Hepatocyte (in vitro differentiated cells): Measurements from ENCODE around the gene ZNF469. TPM values are rescaled to one million over a fixed set of nuclear protein-coding genes. Genes with fewer than 3 reads are reported as not detected.

ENCODE experiments used
- DNase-seq: peaks from one replicate; pipeline ENCODE4 v3.0.0-alpha.2; 2016; ENCODE audit warnings: low spot score
- H2AFZ ChIP-seq: fragments of 200-600 bp; sonication (generic); 2 replicates; pipeline ENCODE4 v1.6.0; 2016; ENCODE audit warnings: antibody characterized with exemption, mild to moderate bottlenecking
- H3K27ac ChIP-seq: fragments of 200-600 bp; sonication (generic); 2 replicates; pipeline ENCODE4 v1.5.1; 2016; ENCODE audit warnings: mild to moderate bottlenecking
- H3K27me3 ChIP-seq: fragments of 200-600 bp; sonication (generic); 2 replicates; pipeline ENCODE4 v1.6.1; 2016
- H3K36me3 ChIP-seq: fragments of 200-600 bp; sonication (generic); replicated peaks from 2 replicates; pipeline ENCODE4 v1.5.1; 2016; ENCODE audit warnings: low read depth; ENCODE audit not compliant: insufficient read depth
- H3K4me1 ChIP-seq: fragments of 200-600 bp; sonication (generic); 2 replicates; pipeline ENCODE4 v1.5.1; 2016; ENCODE audit warnings: mild to moderate bottlenecking, moderate library complexity; ENCODE audit not compliant: insufficient read depth
- H3K4me2 ChIP-seq: fragments of 200-600 bp; sonication (generic); 2 replicates; pipeline ENCODE4 v1.6.0; 2016
- H3K4me3 ChIP-seq: fragments of 200-600 bp; sonication (generic); 2 replicates; pipeline ENCODE4 v1.5.1; 2016; ENCODE audit warnings: mild to moderate bottlenecking
- H3K79me2 ChIP-seq: fragments of 200-600 bp; sonication (generic); 2 replicates; pipeline ENCODE4 v1.6.0; 2017; ENCODE audit warnings: mild to moderate bottlenecking
- H3K9me2 ChIP-seq: fragments of 200-600 bp; sonication (generic); replicated peaks from 2 replicates; pipeline ENCODE4 v1.6.0; 2017; ENCODE audit warnings: mild to moderate bottlenecking; ENCODE audit not compliant: insufficient read depth
- H3K9me3 ChIP-seq: fragments of 200-600 bp; sonication (generic); 2 replicates; pipeline ENCODE4 v1.5.1; 2016; ENCODE audit warnings: low read depth, mild to moderate bottlenecking
- H4K20me1 ChIP-seq: fragments of 200-600 bp; sonication (generic); 2 replicates; pipeline ENCODE4 v1.6.0; 2016; ENCODE audit warnings: mild to moderate bottlenecking; ENCODE audit not compliant: insufficient read depth, poor library complexity, severe bottlenecking
- CTCF ChIP-seq: fragments of 200-600 bp; sonication (generic); IDR thresholded peaks from 2 replicates; pipeline ENCODE4 v1.5.1; 2016; ENCODE audit warnings: antibody characterized with exemption, mild to moderate bottlenecking; ENCODE audit not compliant: poor library complexity
- EZH2 ChIP-seq: fragments of 200-600 bp; sonication (generic); IDR thresholded peaks from 2 replicates; pipeline ENCODE4 v1.6.1; 2016; ENCODE audit warnings: antibody characterized with exemption, mild to moderate bottlenecking, borderline replicate concordance
- EZH2phosphoT487 ChIP-seq: fragments of 200-600 bp; sonication (generic); IDR thresholded peaks from one replicate; pipeline ENCODE4 v1.6.1; 2018; ENCODE audit warnings: antibody characterized with exemption, mild to moderate bottlenecking, low read depth, moderate library complexity; ENCODE audit not compliant: unreplicated experiment, severe bottlenecking
- WGBS: methylation state at CpG from one replicate; pipeline ENCODE4 v1.1.6; 2016; ENCODE audit warnings: low lambda C conversion rate; ENCODE audit errors: missing lambda C conversion rate; 5-methylcytosine and 5-hydroxymethylcytosine counted together
- polyA plus RNA-seq: library from polyadenylated mRNA; unstranded; fragments of >200 nt; fragmentation: Nextera tagmentation; extraction: Ambion mirVana; gene quantifications from 2 replicates; pipeline ENCODE4 v1.2.1, GENCODE V29; 2016
- total RNA-seq: library from RNA; depleted of rRNA; stranded (reverse); fragments of >200 nt; gene quantifications from 2 replicates; pipeline ENCODE4 v1.2.3, GENCODE V29; 2014

The ZNF469 gene
- total and polyA plus RNA-seq, 2 experiments from 2014 or later, result 1.0 to 1.3 TPM

GRCh38 chr16:88345031-88345720 is 37.6 kb upstream of the ZNF469 start:
- no peaks in the 10 kb centered on the region for H3K4me1 ChIP-seq
- no peak overlapping the region for H3K4me2 ChIP-seq
- DNase-seq, result no peak
- 91% methylated on average over 18 of the region's 18 CpGs for WGBS
- no peaks in the 10 kb centered on the region for H3K27me3 ChIP-seq
- no peak for TF ChIP-seq CTCF
- no peak for TF ChIP-seq EZH2phosphoT487
- TF ChIP-seq EZH2, result no peak
- H3K27ac ChIP-seq, result no peak overlapping the region
- H2AFZ ChIP-seq, result no peak overlapping the region
- no peaks in the 10 kb centered on the region for H3K9me2 ChIP-seq
- no peaks in the 10 kb centered on the region for H4K20me1 ChIP-seq
- no peaks in the 10 kb centered on the region for H3K9me3 ChIP-seq
- H3K79me2 ChIP-seq, result no peaks in the 10 kb centered on the region
- H3K36me3 ChIP-seq, result no peaks in the 10 kb centered on the region
- no peak overlapping the region for H3K4me3 ChIP-seq

- Histone ChIP-seq H3K9me2 (no peaks in the 10 kb centered on the region), H4K20me1 (no peaks in the 10 kb centered on the region), H3K4me1 (no peaks in the 10 kb centered on the region), H3K27ac (no peak overlapping the region), H3K9me3 (no peaks in the 10 kb centered on the region), H3K4me2 (no peak overlapping the region), H3K4me3 (no peak overlapping the region), H2AFZ (no peak overlapping the region), H3K27me3 (no peaks in the 10 kb centered on the region), H3K79me2 (no peaks in the 10 kb centered on the region), H3K36me3 (no peaks in the 10 kb centered on the region)
- 89% methylated on average over 32 of the region's 32 CpGs for WGBS
- DNase-seq, result no peak
- no peak for TF ChIP-seq EZH2phosphoT487
- no peak for TF ChIP-seq EZH2
- TF ChIP-seq CTCF, result no peak
These were observed 36.8 kb upstream of the ZNF469 start for GRCh38 chr16:88345721-88346560.

- 95% methylated on average over 26 of the region's 26 CpGs for WGBS
- H3K36me3 ChIP-seq, result no peaks in the 10 kb centered on the region
These were observed 35.9 kb upstream of the ZNF469 start for GRCh38 chr16:88346680-88347505.

More at GRCh38 chr16:88346680-88347505, 35.9 kb upstream of the ZNF469 start:
- H2AFZ ChIP-seq, result no peak overlapping the region
- H3K27me3 ChIP-seq, result no peaks in the 10 kb centered on the region
- no peak overlapping the region for H3K4me2 ChIP-seq
- no peaks in the 10 kb centered on the region for H3K4me1 ChIP-seq
- no peaks in the 10 kb centered on the region for H3K79me2 ChIP-seq
- no peaks in the 10 kb centered on the region for H3K9me3 ChIP-seq
- DNase-seq, result no peak
- H3K27ac ChIP-seq, result no peak overlapping the region
- no peak overlapping the region for H3K4me3 ChIP-seq
- H3K9me2 ChIP-seq, result no peaks in the 10 kb centered on the region
- no peaks in the 10 kb centered on the region for H4K20me1 ChIP-seq
- TF ChIP-seq CTCF, result no peak
- no peak for TF ChIP-seq EZH2
- no peak for TF ChIP-seq EZH2phosphoT487
